H1 (cell line): ENCODE results near the gene DHRS1.

Experiments used
- EZH2 ChIP-seq: fragments of 200-600 bp; sonication (generic); IDR thresholded peaks from 2 replicates; pipeline ENCODE4 v1.7.1; 2012; ENCODE audit warnings: low read depth, mild to moderate bottlenecking, moderate library complexity, low read length, inconsistent platforms; ENCODE audit not compliant: severe bottlenecking
- SIN3A ChIP-seq, 2 experiments: IDR thresholded peaks in 1 of 2; conservative IDR thresholded peaks in 1 of 2; 2 replicates each; pipeline ENCODE4 v1.6.1; 2011 to 2012; ENCODE audit warnings: low read length in 2 of 2, improper control_type of control experiment in 1 of 2, low read depth in 1 of 2, mild to moderate bottlenecking in 1 of 2
- TF ChIP-seq, protein P1 (sequence below), 3 experiments: IDR thresholded peaks; 1 replicate in 2 of 3; 2 replicates in 1 of 3; pipeline versions ENCODE4 v1.5.1 to v1.6.1; 2011; ENCODE audit warnings: low read length in 3 of 3, mild to moderate bottlenecking in 3 of 3, inconsistent platforms in 2 of 3, low read depth in 1 of 3, moderate library complexity in 1 of 3; ENCODE audit not compliant: insufficient read depth in 1 of 3; ENCODE audit errors: control extremely low read depth in 1 of 3

DNA sequence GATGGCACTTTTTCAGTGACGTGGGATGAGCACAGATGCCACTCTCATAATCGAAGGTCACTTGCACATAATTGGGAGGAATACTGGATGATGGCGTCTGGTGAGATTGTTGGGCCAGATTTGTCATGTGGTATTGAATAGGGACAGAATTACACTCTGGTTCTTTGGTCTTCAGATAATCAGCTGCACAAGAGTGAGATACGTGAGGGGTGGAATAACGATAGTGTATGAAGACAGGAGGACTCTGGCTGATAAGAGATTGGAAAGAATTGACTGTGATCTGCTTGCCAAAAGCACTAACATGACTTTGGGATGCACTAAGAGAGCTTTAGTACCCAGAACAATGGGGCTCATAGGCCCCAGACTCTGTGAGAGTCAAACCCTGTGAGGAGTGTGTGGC lies 21.2 kb downstream of the DHRS1 start:
- TF ChIP-seq SIN3A (conservative IDR thresholded peaks at IDR 0.05 in 1 of 2, IDR thresholded peaks at IDR 0.05 in 1 of 2; ENCODE audit: low read depth in 1 of 2, low read length in 2 of 2), result no peak
- TF ChIP-seq, protein P1, sequence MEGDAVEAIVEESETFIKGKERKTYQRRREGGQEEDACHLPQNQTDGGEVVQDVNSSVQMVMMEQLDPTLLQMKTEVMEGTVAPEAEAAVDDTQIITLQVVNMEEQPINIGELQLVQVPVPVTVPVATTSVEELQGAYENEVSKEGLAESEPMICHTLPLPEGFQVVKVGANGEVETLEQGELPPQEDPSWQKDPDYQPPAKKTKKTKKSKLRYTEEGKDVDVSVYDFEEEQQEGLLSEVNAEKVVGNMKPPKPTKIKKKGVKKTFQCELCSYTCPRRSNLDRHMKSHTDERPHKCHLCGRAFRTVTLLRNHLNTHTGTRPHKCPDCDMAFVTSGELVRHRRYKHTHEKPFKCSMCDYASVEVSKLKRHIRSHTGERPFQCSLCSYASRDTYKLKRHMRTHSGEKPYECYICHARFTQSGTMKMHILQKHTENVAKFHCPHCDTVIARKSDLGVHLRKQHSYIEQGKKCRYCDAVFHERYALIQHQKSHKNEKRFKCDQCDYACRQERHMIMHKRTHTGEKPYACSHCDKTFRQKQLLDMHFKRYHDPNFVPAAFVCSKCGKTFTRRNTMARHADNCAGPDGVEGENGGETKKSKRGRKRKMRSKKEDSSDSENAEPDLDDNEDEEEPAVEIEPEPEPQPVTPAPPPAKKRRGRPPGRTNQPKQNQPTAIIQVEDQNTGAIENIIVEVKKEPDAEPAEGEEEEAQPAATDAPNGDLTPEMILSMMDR (IDR thresholded peaks at IDR 0.05; ENCODE audit: control extremely low read depth in 1 of 3, insufficient read depth in 1 of 3, low read depth in 1 of 3, low read length in 3 of 3), result no peak
- TF ChIP-seq EZH2, result no peak
